ENCODE measurements around the gene PAXIP1. TPM values are rescaled to one million over a fixed set of nuclear protein-coding genes. Genes with fewer than 3 reads are reported as not detected.

Gene PAXIP1
- total and polyA plus RNA-seq, 2 experiments from 2014 or later, result 12.5 to 36.9 TPM

DNA sequence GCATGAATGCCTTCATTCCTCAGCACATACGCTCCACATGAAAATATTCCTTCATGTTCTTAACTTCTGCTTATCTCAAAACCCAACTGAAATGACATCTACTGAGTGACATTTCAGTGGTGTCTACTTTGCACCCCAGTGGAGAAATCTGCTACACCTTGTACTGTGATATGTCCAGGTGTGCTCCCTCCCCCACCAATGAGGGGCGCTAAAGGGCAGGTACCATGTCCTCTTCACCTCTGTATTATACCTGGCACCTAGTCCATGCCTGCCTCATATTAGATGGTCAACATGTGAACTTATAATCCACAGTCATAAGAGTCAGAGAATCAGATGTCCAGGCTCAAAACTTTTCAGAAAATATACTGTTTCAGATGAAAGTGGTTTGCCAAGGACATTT is 2.1 kb downstream of the PAXIP1 start:
- DNase-seq (ENCODE audit: low spot score) (peak; percentile 46), ATAC-seq (no peak)
- TF ChIP-seq JUNB (IDR thresholded peaks at IDR 0.05; ENCODE audit: unreplicated experiment), result no peak
- TF ChIP-seq, protein P1, sequence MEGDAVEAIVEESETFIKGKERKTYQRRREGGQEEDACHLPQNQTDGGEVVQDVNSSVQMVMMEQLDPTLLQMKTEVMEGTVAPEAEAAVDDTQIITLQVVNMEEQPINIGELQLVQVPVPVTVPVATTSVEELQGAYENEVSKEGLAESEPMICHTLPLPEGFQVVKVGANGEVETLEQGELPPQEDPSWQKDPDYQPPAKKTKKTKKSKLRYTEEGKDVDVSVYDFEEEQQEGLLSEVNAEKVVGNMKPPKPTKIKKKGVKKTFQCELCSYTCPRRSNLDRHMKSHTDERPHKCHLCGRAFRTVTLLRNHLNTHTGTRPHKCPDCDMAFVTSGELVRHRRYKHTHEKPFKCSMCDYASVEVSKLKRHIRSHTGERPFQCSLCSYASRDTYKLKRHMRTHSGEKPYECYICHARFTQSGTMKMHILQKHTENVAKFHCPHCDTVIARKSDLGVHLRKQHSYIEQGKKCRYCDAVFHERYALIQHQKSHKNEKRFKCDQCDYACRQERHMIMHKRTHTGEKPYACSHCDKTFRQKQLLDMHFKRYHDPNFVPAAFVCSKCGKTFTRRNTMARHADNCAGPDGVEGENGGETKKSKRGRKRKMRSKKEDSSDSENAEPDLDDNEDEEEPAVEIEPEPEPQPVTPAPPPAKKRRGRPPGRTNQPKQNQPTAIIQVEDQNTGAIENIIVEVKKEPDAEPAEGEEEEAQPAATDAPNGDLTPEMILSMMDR (conservative IDR thresholded peaks at IDR 0.05; ENCODE audit: low read depth in 2 of 2), result peak; percentile 66 to 75
- Histone ChIP-seq H2AFZ (no peak overlapping the region), H3K4me1 (ENCODE audit: insufficient read depth) (peaks cover 25% of the 10 kb centered on the region), H3K9me2 (ENCODE audit: insufficient read depth) (no peaks in the 10 kb centered on the region), H3K4me2 (peak overlapping the region; percentile 96; the same call in 1 of the 2 replicates), H3K79me2 (replicated peaks; ENCODE audit: insufficient read depth) (peaks cover 72% of the 10 kb centered on the region), H3K27me3 (ENCODE audit: insufficient read depth) (no peaks in the 10 kb centered on the region), H3F3A (replicated peaks; ENCODE audit: low read depth) (peaks cover 3% of the 10 kb centered on the region; the same call in 1 of the 2 replicates), H4K20me1 (replicated peaks; ENCODE audit: insufficient read depth) (peaks cover 27% of the 10 kb centered on the region), H3K4me3 (no peak overlapping the region), H3K27ac (ENCODE audit: low read depth) (no peak overlapping the region), H3K36me3 (ENCODE audit: insufficient read depth) (peaks cover 10% of the 10 kb centered on the region; the same call in 1 of the 2 replicates)
- Mint-ChIP-seq H3K4me1 (peaks cover 26% of the 10 kb centered on the region), H3K27me3 (ENCODE audit: insufficient read depth, low read depth, poor library complexity) (peaks cover 8% of the 10 kb centered on the region), H3K27ac (no peak overlapping the region), H3K36me3 (ENCODE audit: low read depth) (peaks cover 28% of the 10 kb centered on the region), H3K9me3 (no peaks in the 10 kb centered on the region), H3K4me3 (no peak overlapping the region)

- H3K4me1 ChIP-seq (ENCODE audit: insufficient read depth), result peaks cover 21% of the 10 kb centered on the region
- H3F3A ChIP-seq (replicated peaks; ENCODE audit: low read depth), result no peaks in the 10 kb centered on the region; the same call in 1 of the 2 replicates
- Mint-ChIP-seq H3K4me3 (no peak overlapping the region), H3K27me3 (ENCODE audit: insufficient read depth, low read depth, poor library complexity) (peaks cover 9% of the 10 kb centered on the region), H3K4me1 (peaks cover 24% of the 10 kb centered on the region), H3K36me3 (ENCODE audit: low read depth) (peaks cover 25% of the 10 kb centered on the region), H3K27ac (no peak overlapping the region), H3K9me3 (no peaks in the 10 kb centered on the region)
- H3K9me2 ChIP-seq (ENCODE audit: insufficient read depth), result no peaks in the 10 kb centered on the region
- H3K4me2 ChIP-seq, result no peak overlapping the region
- H3K27ac ChIP-seq (ENCODE audit: low read depth), result no peak overlapping the region
- DNase-seq (ENCODE audit: low spot score) (no peak), ATAC-seq (no peak)
- H3K27me3 ChIP-seq (ENCODE audit: insufficient read depth), result no peaks in the 10 kb centered on the region
- peaks cover 11% of the 10 kb centered on the region; the same call in 1 of the 2 replicates for H3K36me3 ChIP-seq (ENCODE audit: insufficient read depth)
- no peak overlapping the region for H3K4me3 ChIP-seq
- no peak overlapping the region for H2AFZ ChIP-seq
- H4K20me1 ChIP-seq (replicated peaks; ENCODE audit: insufficient read depth), result peaks cover 25% of the 10 kb centered on the region
- H3K79me2 ChIP-seq (replicated peaks; ENCODE audit: insufficient read depth), result peaks cover 78% of the 10 kb centered on the region
- TF ChIP-seq ZNF331 (CRISPR knock-in tag; IDR thresholded peaks at IDR 0.05; ENCODE audit: low read depth) (no peak), CREB1 (CRISPR knock-in tag; IDR thresholded peaks at IDR 0.05; ENCODE audit: low read depth) (no peak), ZNF462 (CRISPR knock-in tag; IDR thresholded peaks at IDR 0.05) (no peak), ZNF114 (CRISPR knock-in tag; IDR thresholded peaks at IDR 0.05) (no peak), EZH2 (IDR thresholded peaks at IDR 0.05; ENCODE audit: low read depth, unreplicated experiment) (no peak), ETS1 (IDR thresholded peaks at IDR 0.05) (no peak), POLR2AphosphoS5 (IDR thresholded peaks at IDR 0.05; ENCODE audit: low read depth) (no peak), JUNB (IDR thresholded peaks at IDR 0.05; ENCODE audit: unreplicated experiment) (no peak)
These were observed 4.4 kb downstream of the PAXIP1 start for GRCh38 chr7:154998481-154998880.

Measured in GM23338 (cell line).